Panc1 (cell line): ENCODE data around the gene VAV3.

Experiments
- CTCF ChIP-seq: fragments of 450-650 bp; IDR thresholded peaks from 2 replicates; pipeline ENCODE4 v1.5.1; 2017; ENCODE audit warnings: mild to moderate bottlenecking
- POLR2AphosphoS5 ChIP-seq: IDR thresholded peaks from 2 replicates; pipeline ENCODE4 v1.6.1; 2012; ENCODE audit warnings: mild to moderate bottlenecking, low read depth, low read length, moderate library complexity
- REST ChIP-seq, 2 experiments: IDR thresholded peaks; 2 replicates each; pipeline ENCODE4 v1.6.1; 2011 to 2012; ENCODE audit warnings: low read depth in 2 of 2, control low read depth in 1 of 2, low read length in 1 of 2, mild to moderate bottlenecking in 1 of 2, moderate library complexity in 1 of 2; ENCODE audit not compliant: insufficient read depth in 1 of 2

GRCh38 chr1:107975851-107976250 lies 10.9 kb upstream of the VAV3 start:
- TF ChIP-seq CTCF (no peak), POLR2AphosphoS5 (no peak), REST (IDR thresholded peaks at IDR 0.05; ENCODE audit: insufficient read depth in 1 of 2, low read depth in 2 of 2, low read length in 1 of 2) (no peak)
